RKO (cell line): ENCODE results near the gene DAP.
A peak's percentile ranks its signal among the peaks of the same experiment; 100 is the strongest.

Experiments
- DNase-seq: peaks from one replicate; pipeline ENCODE4 v3.0.0-alpha.2; 2016; ENCODE audit warnings: low spot score

The DAP gene

GRCh38 chr5:10689391-10690081 lies 71.5 kb downstream of the DAP start:
- DNase-seq, result peak; percentile 19

- no peak for DNase-seq
These were observed 72.3 kb downstream of the DAP start for GRCh38 chr5:10688651-10689171.

- no peak for DNase-seq
These were observed 74.1 kb downstream of the DAP start for GRCh38 chr5:10686890-10687289.

GRCh38 chr5:10685115-10685521 lies 75.9 kb downstream of the DAP start:
- DNase-seq, result no peak

- no peak for DNase-seq
These were observed 76.5 kb downstream of the DAP start for GRCh38 chr5:10684303-10685086.

- no peak for DNase-seq
These were observed 78.1 kb downstream of the DAP start for GRCh38 chr5:10682801-10683525.

GRCh38 chr5:10681731-10682679 lies 79.0 kb downstream of the DAP start:
- DNase-seq, result no peak

- no peak for DNase-seq
These were observed 80.1 kb downstream of the DAP start for GRCh38 chr5:10680876-10681481.

- no peak for DNase-seq
These were observed 81.6 kb downstream of the DAP start for GRCh38 chr5:10679336-10679988.

- no peak for DNase-seq
These were observed 82.8 kb downstream of the DAP start for GRCh38 chr5:10678244-10678643.

- no peak for DNase-seq
These were observed 83.5 kb downstream of the DAP start for GRCh38 chr5:10677533-10677932.

GRCh38 chr5:10676946-10677345 lies 84.1 kb downstream of the DAP start:
- DNase-seq, result no peak

- no peak for DNase-seq
These were observed 84.8 kb downstream of the DAP start for GRCh38 chr5:10676224-10676623.

- DNase-seq, result no peak
These were observed 85.8 kb downstream of the DAP start for GRCh38 chr5:10675177-10675700.

GRCh38 chr5:10674582-10674981 lies 86.5 kb downstream of the DAP start:
- DNase-seq, result no peak

GRCh38 chr5:10674096-10674495 lies 86.9 kb downstream of the DAP start:
- no peak for DNase-seq

- no peak for DNase-seq
These were observed 87.6 kb downstream of the DAP start for GRCh38 chr5:10673407-10673806.

- no peak for DNase-seq
These were observed 88.0 kb downstream of the DAP start for GRCh38 chr5:10673017-10673389.

- no peak for DNase-seq
These were observed 88.7 kb downstream of the DAP start for GRCh38 chr5:10672146-10673016.
